ENCODE data around the gene ANGPTL5.
"Not testable (repeated sequence)": the region's sequence is repeated elsewhere in the genome, so short reads cannot be mapped to it uniquely, and the experiment has no call there.

The ANGPTL5 gene

DNA sequence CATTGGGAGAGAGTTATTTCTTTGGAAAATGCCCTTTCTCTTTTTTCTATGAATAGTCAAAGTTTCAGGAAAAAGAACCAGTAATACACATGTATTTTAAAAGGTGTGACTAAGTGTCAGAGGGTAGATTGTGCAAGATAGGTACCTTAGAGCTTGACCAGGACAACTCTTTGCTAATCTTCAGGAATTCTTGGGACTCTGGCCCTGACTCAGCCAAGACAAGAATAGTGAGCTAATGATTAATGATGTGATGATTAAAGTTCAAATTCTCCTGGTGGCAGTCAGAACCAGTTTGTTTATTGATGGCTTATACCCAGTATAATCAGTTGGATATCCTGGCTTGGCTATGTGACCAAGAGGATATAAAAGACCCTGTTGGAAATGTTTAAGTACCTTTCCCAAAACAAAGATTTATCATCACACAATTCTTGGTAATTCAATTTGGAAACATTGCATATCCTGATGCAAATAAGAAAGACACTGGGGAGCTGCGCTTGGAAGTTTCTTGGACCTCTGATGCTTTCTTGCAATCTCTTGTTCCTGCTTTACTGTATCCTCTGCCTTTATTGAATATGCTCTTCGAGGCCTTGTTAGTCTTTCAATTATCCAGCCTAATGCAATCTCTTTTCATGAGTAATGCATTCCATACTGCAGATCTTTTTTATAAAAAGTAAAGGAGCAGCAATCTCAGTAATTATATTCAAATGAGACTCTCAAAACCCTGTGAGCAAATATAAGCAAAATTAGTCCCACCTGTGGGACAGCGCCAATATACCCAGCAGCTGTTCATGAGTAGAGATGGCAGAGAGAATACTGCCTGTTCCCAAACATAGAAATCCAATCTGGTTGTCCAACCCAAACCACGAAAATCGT, 49.5 kb downstream of the ANGPTL5 start:
- TF ChIP-seq, protein P1, sequence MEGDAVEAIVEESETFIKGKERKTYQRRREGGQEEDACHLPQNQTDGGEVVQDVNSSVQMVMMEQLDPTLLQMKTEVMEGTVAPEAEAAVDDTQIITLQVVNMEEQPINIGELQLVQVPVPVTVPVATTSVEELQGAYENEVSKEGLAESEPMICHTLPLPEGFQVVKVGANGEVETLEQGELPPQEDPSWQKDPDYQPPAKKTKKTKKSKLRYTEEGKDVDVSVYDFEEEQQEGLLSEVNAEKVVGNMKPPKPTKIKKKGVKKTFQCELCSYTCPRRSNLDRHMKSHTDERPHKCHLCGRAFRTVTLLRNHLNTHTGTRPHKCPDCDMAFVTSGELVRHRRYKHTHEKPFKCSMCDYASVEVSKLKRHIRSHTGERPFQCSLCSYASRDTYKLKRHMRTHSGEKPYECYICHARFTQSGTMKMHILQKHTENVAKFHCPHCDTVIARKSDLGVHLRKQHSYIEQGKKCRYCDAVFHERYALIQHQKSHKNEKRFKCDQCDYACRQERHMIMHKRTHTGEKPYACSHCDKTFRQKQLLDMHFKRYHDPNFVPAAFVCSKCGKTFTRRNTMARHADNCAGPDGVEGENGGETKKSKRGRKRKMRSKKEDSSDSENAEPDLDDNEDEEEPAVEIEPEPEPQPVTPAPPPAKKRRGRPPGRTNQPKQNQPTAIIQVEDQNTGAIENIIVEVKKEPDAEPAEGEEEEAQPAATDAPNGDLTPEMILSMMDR (IDR thresholded peaks at IDR 0.05; ENCODE audit: low read depth, low read length) = no peak
- DNase-seq (ENCODE audit: extremely low read depth, low read depth) = no peak

DNA sequence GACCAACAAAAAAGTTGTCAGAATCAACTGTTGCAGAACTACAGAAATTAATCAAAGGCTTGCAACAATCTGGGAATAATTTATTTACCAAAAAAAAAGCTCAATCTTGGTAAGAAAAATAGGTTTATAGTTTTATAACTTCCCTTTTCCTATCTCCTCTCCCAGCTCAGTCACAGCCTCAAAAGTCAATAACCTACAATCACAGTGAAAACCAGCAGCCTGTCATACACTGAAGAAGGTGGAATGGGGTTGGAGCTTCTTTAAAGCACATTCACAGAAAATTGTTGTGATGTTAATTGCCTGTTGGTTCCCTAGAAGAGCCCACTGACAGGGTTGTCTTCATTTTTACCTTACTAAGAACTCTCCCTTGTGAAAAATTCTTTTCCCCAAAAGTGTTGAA, 52.2 kb downstream of the ANGPTL5 start:
- no peak for DNase-seq (ENCODE audit: extremely low read depth, low read depth)
- TF ChIP-seq, protein P1 (IDR thresholded peaks at IDR 0.05; ENCODE audit: low read depth, low read length) = no peak

DNA sequence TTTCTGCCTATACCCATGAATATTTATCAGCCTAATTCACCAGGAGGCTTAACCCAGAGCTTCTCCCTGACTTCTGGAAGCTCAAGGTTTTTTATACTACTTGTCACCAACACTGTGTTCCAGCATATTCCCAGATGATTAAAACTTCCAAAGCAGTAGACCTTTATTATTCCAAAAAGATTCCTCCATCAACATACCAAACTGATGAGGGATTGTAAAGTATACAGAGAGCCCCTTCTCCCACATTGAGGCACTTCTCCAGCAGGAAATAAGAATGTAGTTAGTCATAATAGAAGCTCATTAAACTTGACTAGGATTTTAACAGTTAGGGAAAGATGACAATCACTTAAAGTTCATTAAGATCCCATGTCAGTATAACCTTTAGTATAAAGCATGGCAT, 53.0 kb downstream of the ANGPTL5 start:
- TF ChIP-seq, protein P1 (IDR thresholded peaks at IDR 0.05; ENCODE audit: low read depth, low read length) = no peak
- DNase-seq (ENCODE audit: extremely low read depth, low read depth) = no peak

DNA sequence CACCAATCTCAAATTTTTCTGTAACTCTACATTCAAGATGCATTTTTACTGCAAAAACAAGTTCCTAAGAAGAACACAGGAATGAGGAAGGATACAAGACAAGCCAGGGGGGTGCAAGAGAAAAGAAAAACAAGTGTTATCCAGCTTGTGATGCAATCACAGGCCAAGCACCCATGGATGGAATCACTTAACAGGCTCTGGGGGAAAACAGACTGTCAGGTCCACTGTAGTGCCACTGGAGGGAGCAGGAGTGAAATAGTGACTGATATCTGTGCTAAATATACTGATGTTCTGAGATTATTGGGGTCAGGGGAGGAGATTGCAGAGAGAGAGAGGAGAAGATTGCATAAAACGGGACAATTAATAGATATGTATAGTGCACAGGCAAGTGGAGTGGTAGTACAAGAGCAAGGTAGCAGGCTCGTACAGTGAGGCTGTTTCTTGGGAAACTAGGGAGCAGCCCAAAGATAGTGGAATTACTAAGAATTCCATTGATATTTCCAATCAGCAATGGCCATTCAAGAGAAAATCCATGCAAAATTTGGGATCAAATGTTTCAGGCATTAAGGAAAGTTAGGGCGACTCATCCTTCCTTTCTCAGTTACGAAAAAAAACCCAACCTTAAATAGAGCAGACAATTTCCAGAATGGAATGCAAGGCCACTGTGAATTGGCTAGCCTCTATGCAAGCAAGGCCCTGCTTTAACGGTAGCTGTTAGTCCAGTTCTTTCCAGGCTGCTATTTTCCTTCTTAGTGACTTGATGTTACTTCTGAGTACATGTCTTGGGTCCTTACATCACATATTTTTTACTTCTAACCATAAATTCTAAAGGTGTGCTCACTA, 53.7 kb downstream of the ANGPTL5 start:
- TF ChIP-seq, protein P1 (IDR thresholded peaks at IDR 0.05; ENCODE audit: low read depth, low read length) = peak; percentile 69

DNA sequence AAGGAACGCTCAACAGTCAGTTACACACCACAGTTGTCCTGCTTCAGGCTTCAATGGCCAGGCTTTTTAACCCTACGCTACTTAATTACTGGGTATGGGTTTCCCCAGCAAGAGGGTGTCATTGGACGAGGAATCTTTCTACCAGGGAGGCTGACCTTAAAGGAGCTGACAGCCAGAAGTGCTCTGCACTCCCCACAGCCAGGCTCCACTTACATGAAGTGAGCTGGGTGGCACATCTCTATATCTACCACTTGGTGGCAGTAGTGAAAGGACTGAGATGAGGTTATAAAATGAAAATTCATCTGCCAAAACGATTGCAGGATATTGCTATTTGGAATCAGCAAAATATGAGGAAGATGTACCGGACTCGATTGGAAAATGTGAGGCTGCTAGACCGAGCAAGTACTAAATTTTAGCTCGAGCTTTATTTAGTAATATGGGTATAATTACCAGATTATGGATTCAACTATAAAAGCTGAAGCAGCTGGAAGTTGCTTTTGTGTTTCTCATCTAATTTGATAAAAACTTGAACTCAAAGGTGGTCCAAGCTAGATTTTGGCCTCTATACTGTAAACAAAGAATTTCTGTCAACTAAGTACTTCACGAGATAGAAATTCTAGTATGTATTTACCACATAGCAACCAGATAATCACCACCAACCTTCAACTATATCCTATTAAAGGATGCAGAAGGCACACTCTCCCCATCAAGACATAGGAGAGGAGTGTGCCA, 55.5 kb downstream of the ANGPTL5 start:
- peak; percentile 49 for DNase-seq (ENCODE audit: extremely low read depth, low read depth)
- TF ChIP-seq, protein P1 (IDR thresholded peaks at IDR 0.05; ENCODE audit: low read depth, low read length) = peak; percentile 82

More for the DNA sequence above, 53.7 kb downstream of the ANGPTL5 start:
- peak; percentile 48 for DNase-seq (ENCODE audit: extremely low read depth, low read depth)

DNA sequence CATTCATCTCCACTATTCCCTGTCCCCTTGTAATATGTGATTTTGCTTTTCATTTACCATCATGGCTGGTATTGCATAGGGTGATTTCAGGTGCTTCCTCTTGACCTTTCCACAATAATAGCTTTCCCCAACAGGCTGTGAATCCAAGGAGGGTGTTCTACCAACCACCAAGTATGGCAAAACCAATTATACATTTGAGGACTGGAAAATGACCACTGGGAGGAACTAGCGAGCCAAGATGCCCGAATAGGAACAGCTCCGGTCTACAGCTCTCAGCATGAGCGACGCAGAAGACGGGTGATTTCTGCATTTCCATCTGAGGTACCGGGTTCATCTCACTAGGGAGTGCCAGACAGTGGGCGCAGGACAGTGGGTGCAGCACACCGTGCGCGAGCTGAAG, 64.1 kb downstream of the ANGPTL5 start:
- not testable (repeated sequence) for DNase-seq (ENCODE audit: extremely low read depth, low read depth)
- TF ChIP-seq, protein P1 (IDR thresholded peaks at IDR 0.05; ENCODE audit: low read depth, low read length) = peak; percentile 13

Measured in AG09319 (cell line).